OCI-LY7 (cell line): Measurements from ENCODE around the gene RUSC1. TPM values are rescaled to one million over a fixed set of nuclear protein-coding genes. Genes with fewer than 3 reads are reported as not detected.

Source experiments
- BruUV-seq: library from RNA; stranded (reverse); fragments of 400-500 nt; replicated peaks from 2 replicates; lab custom pipeline; 2021; lab: Mats Ljungman, UMichigan
- CTCF ChIA-PET: fragments of 300-600 bp; sonication (Branson Sonifier 250); formaldehyde crosslinking; loops from one replicate; lab custom pipeline; 2022; ENCODE audit warnings: antibody characterized with exemption; ENCODE audit not compliant: unreplicated experiment; lab: Charles Lee
- POLR2A ChIA-PET: fragments of 300-600 bp; sonication (Branson Sonifier 250); formaldehyde crosslinking; loops from one replicate; lab custom pipeline; 2022; ENCODE audit warnings: antibody characterized with exemption; lab: Charles Lee
- DNase-seq: peaks from one replicate; pipeline ENCODE4 v3.0.0-alpha.2; 2015; ENCODE audit warnings: low spot score
- H2AFZ ChIP-seq: fragments of 200-600 bp; sonication (generic), shearing (Covaris generic); 2 replicates; pipeline ENCODE4 v1.6.1; 2014; ENCODE audit warnings: mild to moderate bottlenecking, antibody characterized with exemption, low read length, moderate library complexity
- H3K27ac ChIP-seq: fragments of 200-600 bp; sonication (generic); 2 replicates; pipeline ENCODE4 v1.5.1; 2014; ENCODE audit warnings: mixed run types, low read depth, mild to moderate bottlenecking, moderate library complexity, low read length, inconsistent platforms; ENCODE audit not compliant: poor library complexity, severe bottlenecking
- H3K36me3 ChIP-seq: fragments of 200-600 bp; sonication (generic); 2 replicates; pipeline ENCODE4 v1.6.1; 2014; ENCODE audit warnings: mild to moderate bottlenecking, antibody characterized with exemption, low read length, moderate library complexity, mixed read lengths; ENCODE audit not compliant: insufficient read depth
- H3K4me1 ChIP-seq: fragments of 200-600 bp; sonication (generic); 2 replicates; pipeline ENCODE4 v1.5.1; 2014; ENCODE audit warnings: mild to moderate bottlenecking, low read length; ENCODE audit not compliant: insufficient read depth, poor library complexity, severe bottlenecking
- H3K4me2 ChIP-seq: fragments of 200-600 bp; sonication (generic); 2 replicates; pipeline ENCODE4 v1.6.1; 2014; ENCODE audit warnings: mild to moderate bottlenecking, low read length
- H3K4me3 ChIP-seq: fragments of 200-600 bp; sonication (generic); 2 replicates; pipeline ENCODE4 v1.5.1; 2014; ENCODE audit warnings: mild to moderate bottlenecking, low read depth, low read length; ENCODE audit not compliant: poor library complexity, severe bottlenecking
- H3K79me2 ChIP-seq: fragments of 200-600 bp; sonication (generic); 2 replicates; pipeline ENCODE4 v1.6.1; 2016; ENCODE audit warnings: low read depth, mild to moderate bottlenecking, low read length, moderate library complexity, mixed read lengths; ENCODE audit not compliant: insufficient read depth
- H3K9me2 ChIP-seq: fragments of 200-600 bp; sonication (generic); 2 replicates; pipeline ENCODE4 v1.6.1; 2016; ENCODE audit warnings: mild to moderate bottlenecking, low read length, mixed read lengths; ENCODE audit not compliant: insufficient read depth
- H3K9me3 ChIP-seq: fragments of 200-600 bp; sonication (generic); 2 replicates; pipeline ENCODE4 v1.6.1; 2014; ENCODE audit warnings: mild to moderate bottlenecking, mixed run types, low read length, mixed read lengths
- H4K20me1 ChIP-seq: fragments of 200-600 bp; sonication (generic); 2 replicates; pipeline ENCODE4 v1.6.1; 2014; ENCODE audit warnings: mild to moderate bottlenecking, antibody characterized with exemption, low read length, moderate library complexity, mixed read lengths; ENCODE audit not compliant: insufficient read depth
- CTCF ChIP-seq: fragments of 200-600 bp; sonication (generic); conservative IDR thresholded peaks from 2 replicates; pipeline ENCODE4 v1.5.1; 2014; ENCODE audit warnings: mild to moderate bottlenecking, antibody characterized with exemption, low read length, moderate library complexity, mixed read lengths
- EZH2phosphoT487 ChIP-seq: fragments of 200-600 bp; sonication (generic); IDR thresholded peaks from 2 replicates; pipeline ENCODE4 v1.6.1; 2018; ENCODE audit warnings: low read depth, borderline replicate concordance, mild to moderate bottlenecking, mixed run types, antibody characterized with exemption, low read length, moderate library complexity, mixed read lengths
- intact Hi-C: fragments of 100-400 bp; cut with micrococcal nuclease; formaldehyde crosslinking; loops from one replicate; pipeline ENCODE4 v1.10.0; 2022; ENCODE audit not compliant: unreplicated experiment
- total RNA-seq, 2 experiments: library from RNA; depleted of rRNA in 1 of 2; stranded (reverse); fragments of >200 nt in 1 of 2; shearing (Covaris generic) in 1 of 2; gene quantifications; 2 replicates each; pipeline ENCODE4 v1.2.3, GENCODE V29; 2014 to 2022

Gene RUSC1
- total RNA-seq, 2 experiments from 2014 or later: 15.1 to 25.6 TPM

GRCh38 chr1:155318082-155318481 is 2.6 kb upstream of the RUSC1 start:
- Histone ChIP-seq H3K79me2 (no peaks in the 10 kb centered on the region), H3K36me3 (peaks cover 75% of the 10 kb centered on the region), H3K4me2 (no peak overlapping the region), H4K20me1 (no peaks in the 10 kb centered on the region; the same call in 1 of the 2 replicates), H3K4me1 (peaks cover 23% of the 10 kb centered on the region), H3K27ac (no peak overlapping the region), H3K9me3 (no peaks in the 10 kb centered on the region), H2AFZ (no peak overlapping the region), H3K4me3 (no peak overlapping the region), H3K9me2 (no peaks in the 10 kb centered on the region)
- ChIA-PET POLR2A (no interaction called here), CTCF (no interaction called here)
- intact Hi-C loops: no loop called here
- TF ChIP-seq EZH2phosphoT487 (no peak), CTCF (no peak)
- DNase-seq: no peak
- BruUV-seq: no TSS peak

DNA sequence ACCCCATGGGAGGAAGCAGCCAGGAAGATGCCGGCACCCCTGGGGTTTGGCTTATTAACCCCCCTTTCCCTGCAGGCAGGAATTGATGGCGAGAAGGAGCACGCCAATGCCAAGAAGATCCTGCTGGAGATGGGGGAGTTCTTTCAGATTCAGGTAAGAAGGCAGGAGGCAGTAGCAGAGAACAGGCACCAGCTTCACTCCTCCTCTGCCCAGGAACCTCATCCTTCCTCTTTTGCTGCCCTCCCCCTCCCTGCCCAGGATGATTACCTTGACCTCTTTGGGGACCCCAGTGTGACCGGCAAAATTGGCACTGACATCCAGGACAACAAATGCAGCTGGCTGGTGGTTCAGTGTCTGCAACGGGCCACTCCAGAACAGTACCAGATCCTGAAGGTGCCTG is 1.2 kb upstream of the RUSC1 start:
- peaks cover 25% of the 10 kb centered on the region for H3K4me1 ChIP-seq
- TF ChIP-seq EZH2phosphoT487: no peak
- no peak for TF ChIP-seq CTCF
- H4K20me1 ChIP-seq: no peaks in the 10 kb centered on the region; the same call in 1 of the 2 replicates
- ChIA-PET POLR2A (no interaction called here), CTCF (no interaction called here)
- no peak overlapping the region for H3K4me3 ChIP-seq
- no peak overlapping the region for H3K27ac ChIP-seq
- peaks cover 61% of the 10 kb centered on the region for H3K36me3 ChIP-seq
- H3K79me2 ChIP-seq: no peaks in the 10 kb centered on the region
- no peak for DNase-seq
- no peak overlapping the region for H2AFZ ChIP-seq
- intact Hi-C loops: no loop called here
- H3K9me2 ChIP-seq: no peaks in the 10 kb centered on the region
- no peak overlapping the region for H3K4me2 ChIP-seq
- no peaks in the 10 kb centered on the region for H3K9me3 ChIP-seq
- no TSS peak for BruUV-seq

GRCh38 chr1:155320252-155320651 is 442 bp upstream of the RUSC1 start:
- POLR2A ChIA-PET: no interaction called here
- H3K4me2 ChIP-seq: no peak overlapping the region; the same call in 1 of the 2 replicates

More at GRCh38 chr1:155320252-155320651, 442 bp upstream of the RUSC1 start:
- intact Hi-C loops: loop anchor here (5.0 kb wide), 1 partner anchor 143 kb away; no protein-coding TSS in a partner anchor
- no peak overlapping the region for H3K4me3 ChIP-seq
- CTCF ChIA-PET: no interaction called here
- H3K4me1 ChIP-seq: peaks cover 27% of the 10 kb centered on the region
- H3K79me2 ChIP-seq: no peaks in the 10 kb centered on the region
- H3K9me2 ChIP-seq: no peaks in the 10 kb centered on the region
- no peak overlapping the region for H2AFZ ChIP-seq
- no peaks in the 10 kb centered on the region for H3K9me3 ChIP-seq
- no peak overlapping the region for H3K27ac ChIP-seq
- no peaks in the 10 kb centered on the region; the same call in 1 of the 2 replicates for H4K20me1 ChIP-seq
- no TSS peak for BruUV-seq
- no peak for DNase-seq
- H3K36me3 ChIP-seq: peaks cover 54% of the 10 kb centered on the region
- no peak for TF ChIP-seq EZH2phosphoT487
- no peak for TF ChIP-seq CTCF
